Stomach (tissue), 9 donors: ENCODE measurements around the gene EXT2. TPM values are rescaled to one million over a fixed set of nuclear protein-coding genes. Genes with fewer than 3 reads are reported as not detected.

Experiments
- DNase-seq, 2 donors: peaks; one replicate each; pipeline versions ENCODE4 v3.0.0 to v3.0.0-alpha.2; 2013 to 2019
- H3K27ac ChIP-seq, 5 donors: fragments of 200-600 bp in 4 of 5; sonication (generic) in 4 of 5; one replicate each; pipeline ENCODE4 v1.5.1; 2013 to 2019; ENCODE audit warnings: mild to moderate bottlenecking in 1 of 5, moderate library complexity in 1 of 5
- H3K27me3 ChIP-seq, 3 donors: fragments of 200-600 bp; sonication (generic); one replicate each; pipeline ENCODE4 v1.5.1; 2017 to 2019; ENCODE audit warnings: mixed run types in 1 of 3
- H3K36me3 ChIP-seq, 4 donors: fragments of 200-600 bp; sonication (generic); 1 replicate in 3 of 4; 2 replicates in 1 of 4; pipeline ENCODE4 v1.5.1; 2016 to 2019
- H3K4me1 ChIP-seq, 4 donors: fragments of 200-600 bp; sonication (generic); one replicate each; pipeline ENCODE4 v1.5.1; 2016 to 2019
- H3K4me3 ChIP-seq, 4 donors: fragments of 200-600 bp; sonication (generic) in 3 of 4; one replicate each; pipeline ENCODE4 v1.5.1; 2016 to 2019; ENCODE audit warnings: mild to moderate bottlenecking in 1 of 4
- H3K9me3 ChIP-seq, 4 donors: fragments of 200-600 bp; sonication (generic); one replicate each; pipeline ENCODE4 v1.5.1; 2016 to 2019
- EP300 ChIP-seq: sonication (generic); formaldehyde crosslinking; IDR thresholded peaks from one replicate; pipeline ENCODE4 v1.6.1; 2017; ENCODE audit warnings: antibody characterized with exemption
- POLR2A ChIP-seq, 4 donors: fragments of 450-650 bp; IDR thresholded peaks; one replicate each; pipeline ENCODE4 v1.6.1; 2016; ENCODE audit warnings: antibody characterized with exemption in 4 of 4, control low read depth in 2 of 4, mild to moderate bottlenecking in 1 of 4, moderate library complexity in 1 of 4
- POLR2AphosphoS5 ChIP-seq, 3 donors: sonication (generic); formaldehyde crosslinking; IDR thresholded peaks; one replicate each; pipeline ENCODE4 v1.6.1; 2016; ENCODE audit warnings: antibody characterized with exemption in 3 of 3
- WGBS, 5 donors: extraction: QIAGEN DNeasy Blood & Tissue Kit in 3 of 5; methylation state at CpG; one replicate each; pipeline versions ENCODE4 v1.1.5 to v1.1.7; 2013 to 2018; 5-methylcytosine and 5-hydroxymethylcytosine counted together
- intact Hi-C: fragments of 100-400 bp; cut with DNase I; formaldehyde crosslinking; loops from one replicate; pipeline ENCODE4 v1.15.1; 2023; ENCODE audit warnings: low total_unique reads
- polyA plus RNA-seq, 3 donors: library from polyadenylated mRNA; stranded (reverse); fragments of 200-250 nt; gene quantifications; one replicate each; pipeline ENCODE4 v1.2.3, GENCODE V29; 2013
- total RNA-seq, 5 donors: library from RNA; depleted of rRNA; stranded (reverse); fragments of >200 nt; gene quantifications; one replicate each; pipeline versions ENCODE4 v1.1.0 to v1.2.3, GENCODE V29; 2014 to 2016
- TF ChIP-seq, protein P1 (sequence below), 7 experiments: fragments of 450-650 bp in 4 of 7; fragments of 200-600 bp in 3 of 7; sonication (generic) in 3 of 7; IDR thresholded peaks; one replicate each; pipeline ENCODE4 v1.5.1; 2016 to 2019; ENCODE audit warnings: antibody characterized with exemption in 7 of 7, control low read depth in 2 of 7, mild to moderate bottlenecking in 1 of 7
- donor health status: healthy with polysubstance abuse.
- donor health status: Bipolar disorder and iron deficiency.
- donor health status: healthy.

Gene EXT2
- total and polyA plus RNA-seq, 8 donors: 10.5 to 93.8 (median 16.0) TPM

DNA sequence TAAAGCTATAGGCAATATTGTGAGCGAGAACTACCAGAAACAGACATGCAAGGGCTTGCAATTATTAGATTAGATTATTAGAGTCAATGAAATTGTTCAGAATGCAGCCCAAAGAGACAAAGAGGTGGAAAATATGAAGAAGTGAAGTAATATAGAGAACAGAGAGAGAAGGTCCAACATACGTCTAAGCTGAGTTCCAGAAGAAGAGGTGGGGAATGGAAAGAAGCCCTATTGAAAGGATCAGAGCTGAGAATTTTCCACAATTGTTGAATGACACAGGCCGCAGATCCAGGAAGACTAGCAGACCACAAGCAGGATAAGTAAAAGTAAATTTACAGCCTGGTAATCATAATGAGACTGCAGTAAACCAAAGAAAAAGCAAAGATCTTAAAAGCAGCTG is 93.2 kb downstream of the EXT2 start:
- H3K4me3 ChIP-seq: no peak overlapping the region
- intact Hi-C loops: no loop called here
- no peaks in the 10 kb centered on the region for H3K27me3 ChIP-seq
- H3K36me3 ChIP-seq: peaks cover 6 to 25% (median 13%) of the 10 kb centered on the region in 4 donors
- H3K4me1 ChIP-seq: peaks cover 0 to 7% (median 0%) of the 10 kb centered on the region in 4 donors
- DNase-seq: no peak
- peaks cover 7 to 21% (median 17%) of the 10 kb centered on the region in 4 donors for H3K9me3 ChIP-seq
- H3K27ac ChIP-seq: no peak overlapping the region
- TF ChIP-seq POLR2AphosphoS5 (IDR thresholded peaks at IDR 0.05): no peak
- no peak for TF ChIP-seq EP300
- no peak for TF ChIP-seq POLR2A (IDR thresholded peaks at IDR 0.05)
- TF ChIP-seq, protein P1, sequence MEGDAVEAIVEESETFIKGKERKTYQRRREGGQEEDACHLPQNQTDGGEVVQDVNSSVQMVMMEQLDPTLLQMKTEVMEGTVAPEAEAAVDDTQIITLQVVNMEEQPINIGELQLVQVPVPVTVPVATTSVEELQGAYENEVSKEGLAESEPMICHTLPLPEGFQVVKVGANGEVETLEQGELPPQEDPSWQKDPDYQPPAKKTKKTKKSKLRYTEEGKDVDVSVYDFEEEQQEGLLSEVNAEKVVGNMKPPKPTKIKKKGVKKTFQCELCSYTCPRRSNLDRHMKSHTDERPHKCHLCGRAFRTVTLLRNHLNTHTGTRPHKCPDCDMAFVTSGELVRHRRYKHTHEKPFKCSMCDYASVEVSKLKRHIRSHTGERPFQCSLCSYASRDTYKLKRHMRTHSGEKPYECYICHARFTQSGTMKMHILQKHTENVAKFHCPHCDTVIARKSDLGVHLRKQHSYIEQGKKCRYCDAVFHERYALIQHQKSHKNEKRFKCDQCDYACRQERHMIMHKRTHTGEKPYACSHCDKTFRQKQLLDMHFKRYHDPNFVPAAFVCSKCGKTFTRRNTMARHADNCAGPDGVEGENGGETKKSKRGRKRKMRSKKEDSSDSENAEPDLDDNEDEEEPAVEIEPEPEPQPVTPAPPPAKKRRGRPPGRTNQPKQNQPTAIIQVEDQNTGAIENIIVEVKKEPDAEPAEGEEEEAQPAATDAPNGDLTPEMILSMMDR (IDR thresholded peaks at IDR 0.05): no peak
- 94 to 98% (median 97%) methylated on average over 3 of the region's 3 CpGs for WGBS, 5 donors

DNA sequence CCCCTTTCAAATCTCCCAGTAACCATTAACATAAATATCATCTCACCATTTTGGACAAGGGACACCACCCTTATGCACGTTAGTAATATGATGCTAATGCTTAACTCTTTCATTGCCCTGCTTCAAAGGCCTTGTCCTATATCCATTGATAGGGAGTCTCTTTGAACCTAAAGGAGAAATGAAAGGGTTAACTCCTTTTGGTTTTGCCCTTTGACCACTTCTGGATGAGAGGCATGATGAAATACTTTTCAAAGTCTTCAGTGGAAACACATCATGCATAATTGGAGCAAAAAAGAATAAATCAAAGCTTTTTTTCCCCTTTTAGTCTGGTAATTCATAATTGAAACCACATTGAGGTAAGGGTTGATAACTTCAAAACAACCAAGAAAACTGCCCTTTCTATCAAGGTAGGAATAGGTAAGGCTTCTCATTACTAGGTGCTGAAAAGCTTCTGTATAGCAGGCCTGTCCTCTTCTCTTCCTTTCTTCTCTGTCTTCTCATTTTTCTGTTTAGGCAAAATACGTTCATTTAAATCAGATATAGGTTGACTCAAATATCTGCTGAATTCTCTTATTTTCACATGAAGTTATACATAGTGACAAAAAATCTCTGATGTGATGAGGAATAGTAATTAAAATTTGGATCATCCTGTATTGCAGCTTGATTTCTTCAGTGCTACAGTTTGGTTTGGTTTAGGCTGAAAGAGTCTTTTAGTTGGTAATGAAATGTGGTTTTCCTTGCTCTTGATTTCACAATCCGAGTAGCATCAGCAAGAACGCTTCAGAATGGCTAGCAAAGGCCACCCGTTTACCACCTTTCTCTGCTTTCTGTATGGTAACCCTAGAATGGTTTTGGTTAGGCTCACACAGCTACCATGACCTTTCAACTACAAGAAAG is 94.8 kb downstream of the EXT2 start:
- TF ChIP-seq, protein P1 (IDR thresholded peaks at IDR 0.05): no peak
- TF ChIP-seq EP300 (no peak), POLR2AphosphoS5 (IDR thresholded peaks at IDR 0.05) (no peak), POLR2A (IDR thresholded peaks at IDR 0.05) (no peak)
- Histone ChIP-seq H3K27ac (no peak overlapping the region), H3K4me1 (peaks cover 0 to 7% (median 0%) of the 10 kb centered on the region in 4 donors), H3K4me3 (no peak overlapping the region), H3K27me3 (no peaks in the 10 kb centered on the region), H3K36me3 (peaks cover 6 to 25% (median 15%) of the 10 kb centered on the region in 4 donors), H3K9me3 (peaks cover 7 to 21% (median 17%) of the 10 kb centered on the region in 4 donors)
- no peak for DNase-seq
- intact Hi-C loops: no loop called here
- 85 to 95% (median 91%) methylated on average over 5 of the region's 5 CpGs for WGBS, 5 donors

DNA sequence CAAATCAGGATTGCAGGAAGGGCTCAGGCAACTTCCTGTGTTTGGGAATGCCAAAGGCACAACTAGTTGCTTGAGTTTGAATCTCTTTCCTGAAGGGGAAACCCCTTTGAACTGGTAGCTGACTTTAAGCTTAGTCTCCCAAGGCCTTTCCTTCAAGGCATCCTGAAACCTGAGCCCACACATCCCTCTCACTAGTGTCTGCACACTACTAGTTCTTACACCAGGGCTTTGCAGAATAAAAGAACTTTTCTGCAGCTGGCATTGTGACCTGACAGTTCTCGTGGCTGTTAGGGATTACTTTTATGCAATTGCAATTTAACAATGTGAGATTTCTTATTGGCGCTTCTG is 95.4 kb downstream of the EXT2 start:
- no peak for DNase-seq
- H3K36me3 ChIP-seq: peaks cover 6 to 25% (median 15%) of the 10 kb centered on the region in 4 donors

GRCh38 chr11:44191322-44192016 is 96.0 kb downstream of the EXT2 start:
- DNase-seq: no peak
- TF ChIP-seq EP300: no peak
- no peak for TF ChIP-seq POLR2A (IDR thresholded peaks at IDR 0.05)
- TF ChIP-seq, protein P1 (IDR thresholded peaks at IDR 0.05): no peak
- TF ChIP-seq POLR2AphosphoS5 (IDR thresholded peaks at IDR 0.05): no peak
- intact Hi-C loops: no loop called here
- 80 to 92% (median 91%) methylated on average over 4 of the region's 4 CpGs for WGBS, 5 donors
- no peaks in the 10 kb centered on the region for H3K27me3 ChIP-seq
- no peak overlapping the region for H3K27ac ChIP-seq
- peaks cover 0 to 7% (median 0%) of the 10 kb centered on the region in 4 donors for H3K4me1 ChIP-seq
- peaks cover 6 to 29% (median 15%) of the 10 kb centered on the region in 4 donors for H3K36me3 ChIP-seq
- H3K4me3 ChIP-seq: no peak overlapping the region
- peaks cover 7 to 24% (median 17%) of the 10 kb centered on the region in 4 donors for H3K9me3 ChIP-seq

More for the DNA sequence above, 95.4 kb downstream of the EXT2 start:
- intact Hi-C loops: no loop called here
- H3K27ac ChIP-seq: no peak overlapping the region
- H3K4me1 ChIP-seq: peaks cover 0 to 7% (median 0%) of the 10 kb centered on the region in 4 donors
- no peak overlapping the region for H3K4me3 ChIP-seq
- TF ChIP-seq EP300 (no peak), POLR2AphosphoS5 (IDR thresholded peaks at IDR 0.05) (no peak), POLR2A (IDR thresholded peaks at IDR 0.05) (no peak)
- TF ChIP-seq, protein P1 (IDR thresholded peaks at IDR 0.05): no peak
- H3K27me3 ChIP-seq: no peaks in the 10 kb centered on the region
- peaks cover 7 to 21% (median 17%) of the 10 kb centered on the region in 4 donors for H3K9me3 ChIP-seq
- 89 to 99% (median 92%) methylated on average over 2 of the region's 2 CpGs for WGBS, 5 donors
